H1 (cell line): ENCODE data around the gene DOCK3. TPM values are rescaled to one million over a fixed set of nuclear protein-coding genes. Genes with fewer than 3 reads are reported as not detected.

ENCODE experiments used
- CTCF ChIA-PET: fragments of 300-600 bp; sonication (Branson Sonifier 250); formaldehyde crosslinking; loops from one replicate; lab custom pipeline; 2021; ENCODE audit not compliant: partially characterized antibody; lab: Charles Lee
- POLR2A ChIA-PET: fragments of 300-600 bp; sonication (Branson Sonifier 250); formaldehyde crosslinking; loops from one replicate; lab custom pipeline; 2021; ENCODE audit warnings: inconsistent platforms; ENCODE audit not compliant: partially characterized antibody; lab: Charles Lee
- DNase-seq, 2 experiments: peaks; one replicate each; pipeline versions ENCODE4 v3.0.0 to v3.0.0-alpha.2; 2010 to 2022; ENCODE audit warnings: low spot score in 2 of 2, low read depth in 1 of 2, mixed read lengths in 1 of 2
- FAIRE-seq: peaks from 2 replicates; lab custom pipeline; 2011; peaks lifted over from hg19 to GRCh38; lab: Jason Lieb, UNC
- H2AFZ ChIP-seq: 2 replicates; pipeline ENCODE4 v1.8.1; 2012; ENCODE audit warnings: low read length, inconsistent platforms
- H2AK5ac ChIP-seq: 2 replicates; pipeline ENCODE4 v1.6.1; 2013; ENCODE audit warnings: low read depth, low read length
- H2BK120ac ChIP-seq: replicated peaks from 2 replicates; pipeline ENCODE3; 2013; ENCODE audit warnings: low read depth, low read length, inconsistent platforms
- H2BK12ac ChIP-seq: 2 replicates; pipeline ENCODE4 v1.6.1; 2013; ENCODE audit warnings: low read depth, low read length
- H2BK15ac ChIP-seq: 2 replicates; pipeline ENCODE4 v1.6.1; 2013; ENCODE audit warnings: low read length
- H2BK20ac ChIP-seq: 2 replicates; pipeline ENCODE4 v1.6.1; 2013; ENCODE audit warnings: low read length
- H2BK5ac ChIP-seq: 2 replicates; pipeline ENCODE4 v1.6.1; 2013; ENCODE audit warnings: low read depth, low read length
- H3K14ac ChIP-seq: 2 replicates; pipeline ENCODE4 v1.6.1; 2013; ENCODE audit warnings: inconsistent platforms; ENCODE audit not compliant: insufficient read length
- H3K18ac ChIP-seq: 2 replicates; pipeline ENCODE4 v1.6.1; 2013; ENCODE audit warnings: low read length; ENCODE audit errors: extremely low read depth
- H3K23ac ChIP-seq: 2 replicates; pipeline ENCODE4 v1.6.1; 2013; ENCODE audit warnings: inconsistent platforms; ENCODE audit not compliant: insufficient read length
- H3K23me2 ChIP-seq: 2 replicates; pipeline ENCODE4 v1.6.1; 2013; ENCODE audit warnings: low read depth, low read length
- H3K27ac ChIP-seq: 2 replicates; pipeline ENCODE4 v1.6.1; 2011; ENCODE audit warnings: low read depth, low read length, inconsistent platforms
- H3K27me3 ChIP-seq, 4 experiments: replicated peaks in 1 of 4; 1 replicate in 1 of 4; 2 replicates in 3 of 4; pipeline versions ENCODE4 v1.6.1 to v1.8.1; 2011 to 2013; ENCODE audit warnings: low read length in 3 of 4, mild to moderate bottlenecking in 3 of 4, inconsistent platforms in 2 of 4, mixed read lengths in 2 of 4, moderate library complexity in 1 of 4; ENCODE audit not compliant: control insufficient read depth in 3 of 4, insufficient read depth in 3 of 4; ENCODE audit errors: extremely low read depth in 1 of 4
- H3K36me3 ChIP-seq, 4 experiments: 2 replicates each; pipeline versions ENCODE4 v1.6.1 to v1.8.1; 2011 to 2013; ENCODE audit warnings: mild to moderate bottlenecking in 4 of 4, low read length in 3 of 4, moderate library complexity in 2 of 4, control low read depth in 1 of 4, inconsistent platforms in 1 of 4; ENCODE audit not compliant: insufficient read depth in 4 of 4, control insufficient read depth in 2 of 4
- H3K4ac ChIP-seq: replicated peaks from 2 replicates; pipeline ENCODE3; 2013; ENCODE audit warnings: low read length, low read depth, mixed read lengths, inconsistent platforms; ENCODE audit not compliant: insufficient read length
- H3K4me1 ChIP-seq, 4 experiments: replicated peaks in 1 of 4; 1 replicate in 1 of 4; 2 replicates in 3 of 4; pipeline versions ENCODE4 v1.6.1 to v1.8.1; 2011 to 2013; ENCODE audit warnings: low read length in 3 of 4, inconsistent platforms in 2 of 4, mixed read lengths in 1 of 4; ENCODE audit not compliant: insufficient read depth in 4 of 4, control insufficient read depth in 3 of 4
- H3K4me2 ChIP-seq, 2 experiments: 2 replicates each; pipeline versions ENCODE4 v1.6.1 to v1.8.1; 2011 to 2013; ENCODE audit warnings: low read depth in 2 of 2, low read length in 2 of 2, control low read depth in 1 of 2, inconsistent platforms in 1 of 2, mild to moderate bottlenecking in 1 of 2; ENCODE audit not compliant: insufficient read depth in 1 of 2
- H3K4me3 ChIP-seq, 4 experiments: fragments of 200-600, 300-600 bp in 1 of 4; sonication (generic), shearing (Covaris generic), sonication (Bioruptor Twin) in 1 of 4; 2 replicates each; pipeline versions ENCODE4 v1.5.1 to v1.8.1; 2011 to 2016; ENCODE audit warnings: low read length in 4 of 4, low read depth in 3 of 4, control low read depth in 2 of 4, inconsistent platforms in 2 of 4, mild to moderate bottlenecking in 2 of 4, mixed read lengths in 1 of 4, moderate library complexity in 1 of 4; ENCODE audit not compliant: insufficient read depth in 2 of 4; ENCODE audit errors: extremely low read depth in 1 of 4
- H3K56ac ChIP-seq: replicated peaks from 2 replicates; pipeline ENCODE3; 2013; ENCODE audit warnings: low read depth, mild to moderate bottlenecking, mixed read lengths, low read length, inconsistent platforms; ENCODE audit not compliant: insufficient read length
- H3K79me1 ChIP-seq: 2 replicates; pipeline ENCODE4 v1.6.1; 2013; ENCODE audit warnings: low read depth, low read length, control low read depth
- H3K79me2 ChIP-seq, 2 experiments: 2 replicates each; pipeline versions ENCODE4 v1.6.1 to v1.8.1; 2012 to 2013; ENCODE audit warnings: low read length in 2 of 2, mild to moderate bottlenecking in 2 of 2, inconsistent platforms in 1 of 2; ENCODE audit not compliant: insufficient read depth in 2 of 2, control insufficient read depth in 1 of 2
- H3K9ac ChIP-seq, 4 experiments: replicated peaks in 1 of 4; 1 replicate in 1 of 4; 2 replicates in 3 of 4; pipeline versions ENCODE4 v1.6.1 to v1.8.1; 2011 to 2013; ENCODE audit warnings: low read depth in 3 of 4, low read length in 3 of 4, control low read depth in 2 of 4, mild to moderate bottlenecking in 2 of 4, moderate library complexity in 2 of 4, inconsistent platforms in 1 of 4; ENCODE audit errors: extremely low read depth in 1 of 4
- H3K9me3 ChIP-seq, 2 experiments: 2 replicates each; pipeline versions ENCODE4 v1.6.1 to v1.8.1; 2012 to 2013; ENCODE audit warnings: mild to moderate bottlenecking in 2 of 2, moderate library complexity in 2 of 2, control low read depth in 1 of 2, inconsistent platforms in 1 of 2, low read depth in 1 of 2, low read length in 1 of 2, mixed read lengths in 1 of 2; ENCODE audit not compliant: insufficient read depth in 2 of 2
- H4K20me1 ChIP-seq, 2 experiments: replicated peaks in 1 of 2; 2 replicates each; pipeline versions ENCODE3 to v1.8.1; 2011 to 2013; ENCODE audit warnings: inconsistent platforms in 2 of 2, low read length in 2 of 2, mild to moderate bottlenecking in 1 of 2; ENCODE audit not compliant: insufficient read depth in 2 of 2, control insufficient read depth in 1 of 2
- H4K5ac ChIP-seq: 2 replicates; pipeline ENCODE4 v1.6.1; 2013; ENCODE audit warnings: low read length, low read depth, mixed read lengths, inconsistent platforms; ENCODE audit not compliant: insufficient read length
- H4K8ac ChIP-seq: 2 replicates; pipeline ENCODE4 v1.8.0; 2013; ENCODE audit warnings: mild to moderate bottlenecking, moderate library complexity, low read length, inconsistent platforms; ENCODE audit not compliant: insufficient read depth; ENCODE audit errors: extremely low read depth
- H4K91ac ChIP-seq: replicated peaks from 2 replicates; pipeline ENCODE3; 2013; ENCODE audit warnings: low read length, mixed read lengths, inconsistent platforms; ENCODE audit not compliant: insufficient read length
- CTBP2 ChIP-seq: IDR thresholded peaks from 2 replicates; pipeline ENCODE4 v1.7.0; 2011; ENCODE audit warnings: borderline replicate concordance, mild to moderate bottlenecking, moderate library complexity, mixed read lengths, low read length; ENCODE audit not compliant: insufficient read depth, insufficient read length
- FOSL1 ChIP-seq: IDR thresholded peaks from 2 replicates; pipeline ENCODE4 v1.6.1; 2011; ENCODE audit warnings: mild to moderate bottlenecking, low read depth, low read length, moderate library complexity; ENCODE audit not compliant: insufficient read depth
- JUND ChIP-seq: IDR thresholded peaks from 2 replicates; pipeline ENCODE4 v1.6.1; 2011; ENCODE audit warnings: mild to moderate bottlenecking, improper control_type of control experiment, low read length
- KDM1A ChIP-seq: fragments of 200-600, 300-600 bp; sonication (generic); IDR thresholded peaks from 2 replicates; pipeline ENCODE4 v1.7.1; 2016; ENCODE audit warnings: mild to moderate bottlenecking, low read length, borderline replicate concordance
- NANOG ChIP-seq: IDR thresholded peaks from 2 replicates; pipeline ENCODE4 v1.6.1; 2011; ENCODE audit warnings: low read length, low read depth, mild to moderate bottlenecking, inconsistent platforms; ENCODE audit not compliant: insufficient read depth, poor library complexity, severe bottlenecking
- POLR2A ChIP-seq, 2 experiments: IDR thresholded peaks; 1 replicate in 1 of 2; 2 replicates in 1 of 2; pipeline ENCODE4 v1.6.1; 2011; ENCODE audit warnings: low read depth in 2 of 2, low read length in 2 of 2, mild to moderate bottlenecking in 2 of 2; ENCODE audit errors: control extremely low read depth in 1 of 2
- RBBP5 ChIP-seq: IDR thresholded peaks from 2 replicates; pipeline ENCODE4 v1.7.1; 2012; ENCODE audit warnings: low read depth, mild to moderate bottlenecking, inconsistent platforms, low read length, moderate library complexity, borderline replicate concordance
- RXRA ChIP-seq: IDR thresholded peaks from 2 replicates; pipeline ENCODE4 v1.6.1; 2011; ENCODE audit warnings: low read depth, mild to moderate bottlenecking, low read length, moderate library complexity; ENCODE audit not compliant: insufficient read depth
- SP2 ChIP-seq: IDR thresholded peaks from 2 replicates; pipeline ENCODE4 v1.6.1; 2012; ENCODE audit warnings: mild to moderate bottlenecking, low read length, inconsistent platforms
- SP4 ChIP-seq: IDR thresholded peaks from 2 replicates; pipeline ENCODE4 v1.6.1; 2012; ENCODE audit warnings: low read length, inconsistent platforms
- SRF ChIP-seq: IDR thresholded peaks from 2 replicates; pipeline ENCODE4 v1.6.1; 2011; ENCODE audit warnings: mild to moderate bottlenecking, low read depth, low read length, moderate library complexity
- TCF12 ChIP-seq: IDR thresholded peaks from 2 replicates; pipeline ENCODE4 v1.6.1; 2011; ENCODE audit warnings: low read depth, mild to moderate bottlenecking, low read length
- WGBS, 2 experiments: shearing (Covaris generic) in 1 of 2; methylation state at CpG; one replicate each; pipeline versions ENCODE4 v1.1.6 to v1.1.7; 2013 to 2015; ENCODE audit warnings: low lambda C conversion rate in 2 of 2, mixed read lengths in 2 of 2, inconsistent platforms in 1 of 2, low coverage in 1 of 2, missing lambda C conversion rate in 1 of 2; ENCODE audit not compliant: insufficient replicate concordance in 2 of 2, insufficient coverage in 1 of 2, insufficient read length in 1 of 2; ENCODE audit errors: extremely low coverage in 1 of 2, missing lambda C conversion rate in 1 of 2; 5-methylcytosine and 5-hydroxymethylcytosine counted together
- polyA plus RNA-seq, 7 experiments: library from polyadenylated mRNA; depleted of rRNA in 3 of 7; stranded (reverse) in 5 of 7; unstranded in 2 of 7; fragments of >200 nt in 5 of 7; fragments of 200-250 nt in 2 of 7; gene quantifications; 1 replicate in 5 of 7; 2 replicates in 1 of 7; 4 replicates in 1 of 7; pipeline versions ENCODE4 v1.2.1 to v1.2.3, GENCODE V29; 2011 to 2013; ENCODE audit warnings: missing spikeins in 2 of 7, mixed read lengths in 2 of 7
- total RNA-seq: library from RNA; stranded (reverse); fragmentation: NEBNext Ultra II Directional; extraction: Animal tissue kit (Norgen Biotek cat#: 25700); gene quantifications from 2 replicates; pipeline ENCODE4 v1.2.1, GENCODE V29; 2021
- TF ChIP-seq, protein P1 (sequence below), 3 experiments: IDR thresholded peaks; 1 replicate in 2 of 3; 2 replicates in 1 of 3; pipeline versions ENCODE4 v1.5.1 to v1.6.1; 2011; ENCODE audit warnings: low read length in 3 of 3, mild to moderate bottlenecking in 3 of 3, inconsistent platforms in 2 of 3, low read depth in 1 of 3, moderate library complexity in 1 of 3; ENCODE audit not compliant: insufficient read depth in 1 of 3; ENCODE audit errors: control extremely low read depth in 1 of 3

DOCK3 gene
- total and polyA plus RNA-seq, 2 of the 8 experiments (the other 6 are each of a cell fraction or from before 2014, with no cell fraction given): 2.7 to 5.0 TPM

GRCh38 chr3:51044982-51045381, 370.3 kb downstream of the DOCK3 start:
- FAIRE-seq (no peak), DNase-seq (no peak)
- no peaks in the 10 kb centered on the region for H4K20me1 ChIP-seq
- no peaks in the 10 kb centered on the region for H3K79me2 ChIP-seq
- H3K36me3 ChIP-seq: no peaks in the 10 kb centered on the region
- WGBS, 2 experiments: 100% methylated on average over 1 of the region's 1 CpG; no CpG with 5 or more reads in 1 of the 2 experiments
- no peak overlapping the region for H3K9ac ChIP-seq
- no peak overlapping the region for H3K4me2 ChIP-seq
- no peak overlapping the region for H4K91ac ChIP-seq
- no peak overlapping the region for H3K18ac ChIP-seq
- H2BK12ac ChIP-seq: no peak overlapping the region
- no peaks in the 10 kb centered on the region for H3K9me3 ChIP-seq
- no peaks in the 10 kb centered on the region for H3K27me3 ChIP-seq
- ChIA-PET POLR2A (no interaction called here), CTCF (interaction anchor here (0.6 to 1.5 kb wide), 2 partner anchors 91 to 418 kb away, joined by 3 to 5 read pairs; no protein-coding TSS in a partner anchor)
- H2AK5ac ChIP-seq: no peak overlapping the region
- H3K23ac ChIP-seq: no peak overlapping the region
- H3K4me3 ChIP-seq: no peak overlapping the region
- no peak overlapping the region for H3K14ac ChIP-seq
- no peak overlapping the region for H2BK15ac ChIP-seq
- no peak overlapping the region for H4K8ac ChIP-seq
- H2BK5ac ChIP-seq: no peak overlapping the region
- H2BK20ac ChIP-seq: no peak overlapping the region
- no peaks in the 10 kb centered on the region for H3K79me1 ChIP-seq
- no peak overlapping the region for H3K4ac ChIP-seq
- no peak overlapping the region for H2BK120ac ChIP-seq
- no peak overlapping the region for H4K5ac ChIP-seq
- no peak overlapping the region for H3K56ac ChIP-seq
- H3K4me1 ChIP-seq: no peaks in the 10 kb centered on the region
- no peak overlapping the region for H2AFZ ChIP-seq
- H3K23me2 ChIP-seq: no peaks in the 10 kb centered on the region
- H3K27ac ChIP-seq: no peak overlapping the region
- TF ChIP-seq SP4 (no peak), SP2 (no peak), JUND (no peak), POLR2A (IDR thresholded peaks at IDR 0.05; ENCODE audit: control extremely low read depth in 1 of 2, low read depth in 2 of 2, low read length in 2 of 2) (no peak), RBBP5 (no peak), FOSL1 (no peak), SRF (no peak), RXRA (no peak), TCF12 (no peak), KDM1A (no peak), CTBP2 (no peak), NANOG (no peak)
- TF ChIP-seq, protein P1, sequence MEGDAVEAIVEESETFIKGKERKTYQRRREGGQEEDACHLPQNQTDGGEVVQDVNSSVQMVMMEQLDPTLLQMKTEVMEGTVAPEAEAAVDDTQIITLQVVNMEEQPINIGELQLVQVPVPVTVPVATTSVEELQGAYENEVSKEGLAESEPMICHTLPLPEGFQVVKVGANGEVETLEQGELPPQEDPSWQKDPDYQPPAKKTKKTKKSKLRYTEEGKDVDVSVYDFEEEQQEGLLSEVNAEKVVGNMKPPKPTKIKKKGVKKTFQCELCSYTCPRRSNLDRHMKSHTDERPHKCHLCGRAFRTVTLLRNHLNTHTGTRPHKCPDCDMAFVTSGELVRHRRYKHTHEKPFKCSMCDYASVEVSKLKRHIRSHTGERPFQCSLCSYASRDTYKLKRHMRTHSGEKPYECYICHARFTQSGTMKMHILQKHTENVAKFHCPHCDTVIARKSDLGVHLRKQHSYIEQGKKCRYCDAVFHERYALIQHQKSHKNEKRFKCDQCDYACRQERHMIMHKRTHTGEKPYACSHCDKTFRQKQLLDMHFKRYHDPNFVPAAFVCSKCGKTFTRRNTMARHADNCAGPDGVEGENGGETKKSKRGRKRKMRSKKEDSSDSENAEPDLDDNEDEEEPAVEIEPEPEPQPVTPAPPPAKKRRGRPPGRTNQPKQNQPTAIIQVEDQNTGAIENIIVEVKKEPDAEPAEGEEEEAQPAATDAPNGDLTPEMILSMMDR (IDR thresholded peaks at IDR 0.05; ENCODE audit: control extremely low read depth in 1 of 3, insufficient read depth in 1 of 3, low read depth in 1 of 3, low read length in 3 of 3): no peak
